H1 (cell line): ENCODE results near the gene NLRP1. TPM values are rescaled to one million over a fixed set of nuclear protein-coding genes. Genes with fewer than 3 reads are reported as not detected.

Experiments
- CTCF ChIA-PET: fragments of 300-600 bp; sonication (Branson Sonifier 250); formaldehyde crosslinking; loops from one replicate; lab custom pipeline; 2021; ENCODE audit not compliant: partially characterized antibody; lab: Charles Lee
- POLR2A ChIA-PET: fragments of 300-600 bp; sonication (Branson Sonifier 250); formaldehyde crosslinking; loops from one replicate; lab custom pipeline; 2021; ENCODE audit warnings: inconsistent platforms; ENCODE audit not compliant: partially characterized antibody; lab: Charles Lee
- DNase-seq, 2 experiments: peaks; one replicate each; pipeline versions ENCODE4 v3.0.0 to v3.0.0-alpha.2; 2010 to 2022; ENCODE audit warnings: low spot score in 2 of 2, low read depth in 1 of 2, mixed read lengths in 1 of 2
- FAIRE-seq: peaks from 2 replicates; lab custom pipeline; 2011; peaks lifted over from hg19 to GRCh38; lab: Jason Lieb, UNC
- H2AFZ ChIP-seq: 2 replicates; pipeline ENCODE4 v1.8.1; 2012; ENCODE audit warnings: low read length, inconsistent platforms
- H2AK5ac ChIP-seq: 2 replicates; pipeline ENCODE4 v1.6.1; 2013; ENCODE audit warnings: low read depth, low read length
- H2BK120ac ChIP-seq: replicated peaks from 2 replicates; pipeline ENCODE3; 2013; ENCODE audit warnings: low read depth, low read length, inconsistent platforms
- H2BK12ac ChIP-seq: 2 replicates; pipeline ENCODE4 v1.6.1; 2013; ENCODE audit warnings: low read depth, low read length
- H2BK15ac ChIP-seq: 2 replicates; pipeline ENCODE4 v1.6.1; 2013; ENCODE audit warnings: low read length
- H2BK20ac ChIP-seq: 2 replicates; pipeline ENCODE4 v1.6.1; 2013; ENCODE audit warnings: low read length
- H2BK5ac ChIP-seq: 2 replicates; pipeline ENCODE4 v1.6.1; 2013; ENCODE audit warnings: low read depth, low read length
- H3K14ac ChIP-seq: 2 replicates; pipeline ENCODE4 v1.6.1; 2013; ENCODE audit warnings: inconsistent platforms; ENCODE audit not compliant: insufficient read length
- H3K18ac ChIP-seq: 2 replicates; pipeline ENCODE4 v1.6.1; 2013; ENCODE audit warnings: low read length; ENCODE audit errors: extremely low read depth
- H3K23ac ChIP-seq: 2 replicates; pipeline ENCODE4 v1.6.1; 2013; ENCODE audit warnings: inconsistent platforms; ENCODE audit not compliant: insufficient read length
- H3K23me2 ChIP-seq: 2 replicates; pipeline ENCODE4 v1.6.1; 2013; ENCODE audit warnings: low read depth, low read length
- H3K27ac ChIP-seq: 2 replicates; pipeline ENCODE4 v1.6.1; 2011; ENCODE audit warnings: low read depth, low read length, inconsistent platforms
- H3K27me3 ChIP-seq, 4 experiments: replicated peaks in 1 of 4; 1 replicate in 1 of 4; 2 replicates in 3 of 4; pipeline versions ENCODE4 v1.6.1 to v1.8.1; 2011 to 2013; ENCODE audit warnings: low read length in 3 of 4, mild to moderate bottlenecking in 3 of 4, inconsistent platforms in 2 of 4, mixed read lengths in 2 of 4, moderate library complexity in 1 of 4; ENCODE audit not compliant: control insufficient read depth in 3 of 4, insufficient read depth in 3 of 4; ENCODE audit errors: extremely low read depth in 1 of 4
- H3K36me3 ChIP-seq, 4 experiments: 2 replicates each; pipeline versions ENCODE4 v1.6.1 to v1.8.1; 2011 to 2013; ENCODE audit warnings: mild to moderate bottlenecking in 4 of 4, low read length in 3 of 4, moderate library complexity in 2 of 4, control low read depth in 1 of 4, inconsistent platforms in 1 of 4; ENCODE audit not compliant: insufficient read depth in 4 of 4, control insufficient read depth in 2 of 4
- H3K4ac ChIP-seq: replicated peaks from 2 replicates; pipeline ENCODE3; 2013; ENCODE audit warnings: low read length, low read depth, mixed read lengths, inconsistent platforms; ENCODE audit not compliant: insufficient read length
- H3K4me1 ChIP-seq, 4 experiments: replicated peaks in 1 of 4; 1 replicate in 1 of 4; 2 replicates in 3 of 4; pipeline versions ENCODE4 v1.6.1 to v1.8.1; 2011 to 2013; ENCODE audit warnings: low read length in 3 of 4, inconsistent platforms in 2 of 4, mixed read lengths in 1 of 4; ENCODE audit not compliant: insufficient read depth in 4 of 4, control insufficient read depth in 3 of 4
- H3K4me2 ChIP-seq, 2 experiments: 2 replicates each; pipeline versions ENCODE4 v1.6.1 to v1.8.1; 2011 to 2013; ENCODE audit warnings: low read depth in 2 of 2, low read length in 2 of 2, control low read depth in 1 of 2, inconsistent platforms in 1 of 2, mild to moderate bottlenecking in 1 of 2; ENCODE audit not compliant: insufficient read depth in 1 of 2
- H3K4me3 ChIP-seq, 4 experiments: fragments of 200-600, 300-600 bp in 1 of 4; sonication (generic), shearing (Covaris generic), sonication (Bioruptor Twin) in 1 of 4; 2 replicates each; pipeline versions ENCODE4 v1.5.1 to v1.8.1; 2011 to 2016; ENCODE audit warnings: low read length in 4 of 4, low read depth in 3 of 4, control low read depth in 2 of 4, inconsistent platforms in 2 of 4, mild to moderate bottlenecking in 2 of 4, mixed read lengths in 1 of 4, moderate library complexity in 1 of 4; ENCODE audit not compliant: insufficient read depth in 2 of 4; ENCODE audit errors: extremely low read depth in 1 of 4
- H3K56ac ChIP-seq: replicated peaks from 2 replicates; pipeline ENCODE3; 2013; ENCODE audit warnings: low read depth, mild to moderate bottlenecking, mixed read lengths, low read length, inconsistent platforms; ENCODE audit not compliant: insufficient read length
- H3K79me1 ChIP-seq: 2 replicates; pipeline ENCODE4 v1.6.1; 2013; ENCODE audit warnings: low read depth, low read length, control low read depth
- H3K79me2 ChIP-seq, 2 experiments: 2 replicates each; pipeline versions ENCODE4 v1.6.1 to v1.8.1; 2012 to 2013; ENCODE audit warnings: low read length in 2 of 2, mild to moderate bottlenecking in 2 of 2, inconsistent platforms in 1 of 2; ENCODE audit not compliant: insufficient read depth in 2 of 2, control insufficient read depth in 1 of 2
- H3K9ac ChIP-seq, 4 experiments: replicated peaks in 1 of 4; 1 replicate in 1 of 4; 2 replicates in 3 of 4; pipeline versions ENCODE4 v1.6.1 to v1.8.1; 2011 to 2013; ENCODE audit warnings: low read depth in 3 of 4, low read length in 3 of 4, control low read depth in 2 of 4, mild to moderate bottlenecking in 2 of 4, moderate library complexity in 2 of 4, inconsistent platforms in 1 of 4; ENCODE audit errors: extremely low read depth in 1 of 4
- H3K9me3 ChIP-seq, 2 experiments: 2 replicates each; pipeline versions ENCODE4 v1.6.1 to v1.8.1; 2012 to 2013; ENCODE audit warnings: mild to moderate bottlenecking in 2 of 2, moderate library complexity in 2 of 2, control low read depth in 1 of 2, inconsistent platforms in 1 of 2, low read depth in 1 of 2, low read length in 1 of 2, mixed read lengths in 1 of 2; ENCODE audit not compliant: insufficient read depth in 2 of 2
- H4K20me1 ChIP-seq, 2 experiments: replicated peaks in 1 of 2; 2 replicates each; pipeline versions ENCODE3 to v1.8.1; 2011 to 2013; ENCODE audit warnings: inconsistent platforms in 2 of 2, low read length in 2 of 2, mild to moderate bottlenecking in 1 of 2; ENCODE audit not compliant: insufficient read depth in 2 of 2, control insufficient read depth in 1 of 2
- H4K5ac ChIP-seq: 2 replicates; pipeline ENCODE4 v1.6.1; 2013; ENCODE audit warnings: low read length, low read depth, mixed read lengths, inconsistent platforms; ENCODE audit not compliant: insufficient read length
- H4K8ac ChIP-seq: 2 replicates; pipeline ENCODE4 v1.8.0; 2013; ENCODE audit warnings: mild to moderate bottlenecking, moderate library complexity, low read length, inconsistent platforms; ENCODE audit not compliant: insufficient read depth; ENCODE audit errors: extremely low read depth
- H4K91ac ChIP-seq: replicated peaks from 2 replicates; pipeline ENCODE3; 2013; ENCODE audit warnings: low read length, mixed read lengths, inconsistent platforms; ENCODE audit not compliant: insufficient read length
- CTCF ChIP-seq, 3 experiments: IDR thresholded peaks; 1 replicate in 2 of 3; 2 replicates in 1 of 3; pipeline versions ENCODE4 v1.5.1 to v1.6.1; 2011; ENCODE audit warnings: low read length in 3 of 3, mild to moderate bottlenecking in 3 of 3, inconsistent platforms in 2 of 3, low read depth in 1 of 3, moderate library complexity in 1 of 3; ENCODE audit not compliant: insufficient read depth in 1 of 3; ENCODE audit errors: control extremely low read depth in 1 of 3
- EZH2 ChIP-seq: fragments of 200-600 bp; sonication (generic); IDR thresholded peaks from 2 replicates; pipeline ENCODE4 v1.7.1; 2012; ENCODE audit warnings: low read depth, mild to moderate bottlenecking, moderate library complexity, low read length, inconsistent platforms; ENCODE audit not compliant: severe bottlenecking
- HDAC2 ChIP-seq, 2 experiments: fragments of 300-600 bp in 1 of 2; sonication (generic) in 1 of 2; IDR thresholded peaks; 2 replicates each; pipeline ENCODE4 v1.6.1; 2011 to 2012; ENCODE audit warnings: low read depth in 2 of 2, low read length in 2 of 2, mild to moderate bottlenecking in 2 of 2, moderate library complexity in 2 of 2, borderline replicate concordance in 1 of 2, inconsistent platforms in 1 of 2
- JUND ChIP-seq: IDR thresholded peaks from 2 replicates; pipeline ENCODE4 v1.6.1; 2011; ENCODE audit warnings: mild to moderate bottlenecking, improper control_type of control experiment, low read length
- MAFK ChIP-seq: IDR thresholded peaks from 2 replicates; pipeline ENCODE4 v1.6.1; 2012; ENCODE audit warnings: low read depth, mild to moderate bottlenecking, improper control_type of control experiment, low read length
- POLR2AphosphoS5 ChIP-seq: IDR thresholded peaks from 2 replicates; pipeline ENCODE4 v1.6.1; 2011; ENCODE audit warnings: low read depth, low read length
- RXRA ChIP-seq: IDR thresholded peaks from 2 replicates; pipeline ENCODE4 v1.6.1; 2011; ENCODE audit warnings: low read depth, mild to moderate bottlenecking, low read length, moderate library complexity; ENCODE audit not compliant: insufficient read depth
- SIN3A ChIP-seq, 2 experiments: IDR thresholded peaks in 1 of 2; conservative IDR thresholded peaks in 1 of 2; 2 replicates each; pipeline ENCODE4 v1.6.1; 2011 to 2012; ENCODE audit warnings: low read length in 2 of 2, improper control_type of control experiment in 1 of 2, low read depth in 1 of 2, mild to moderate bottlenecking in 1 of 2
- WGBS, 2 experiments: shearing (Covaris generic) in 1 of 2; methylation state at CpG; one replicate each; pipeline versions ENCODE4 v1.1.6 to v1.1.7; 2013 to 2015; ENCODE audit warnings: low lambda C conversion rate in 2 of 2, mixed read lengths in 2 of 2, inconsistent platforms in 1 of 2, low coverage in 1 of 2, missing lambda C conversion rate in 1 of 2; ENCODE audit not compliant: insufficient replicate concordance in 2 of 2, insufficient coverage in 1 of 2, insufficient read length in 1 of 2; ENCODE audit errors: extremely low coverage in 1 of 2, missing lambda C conversion rate in 1 of 2; 5-methylcytosine and 5-hydroxymethylcytosine counted together
- polyA plus RNA-seq, 7 experiments: library from polyadenylated mRNA; depleted of rRNA in 3 of 7; stranded (reverse) in 5 of 7; unstranded in 2 of 7; fragments of >200 nt in 5 of 7; fragments of 200-250 nt in 2 of 7; gene quantifications; 1 replicate in 5 of 7; 2 replicates in 1 of 7; 4 replicates in 1 of 7; pipeline versions ENCODE4 v1.2.1 to v1.2.3, GENCODE V29; 2011 to 2013; ENCODE audit warnings: missing spikeins in 2 of 7, mixed read lengths in 2 of 7
- total RNA-seq: library from RNA; stranded (reverse); fragmentation: NEBNext Ultra II Directional; extraction: Animal tissue kit (Norgen Biotek cat#: 25700); gene quantifications from 2 replicates; pipeline ENCODE4 v1.2.1, GENCODE V29; 2021
- TF ChIP-seq, protein P1 (sequence below): IDR thresholded peaks from 2 replicates; pipeline ENCODE4 v1.6.1; 2011; ENCODE audit warnings: low read depth, mild to moderate bottlenecking, low read length; ENCODE audit not compliant: insufficient read depth

Gene NLRP1
- total and polyA plus RNA-seq, 2 of the 8 experiments (the other 6 are each of a cell fraction or from before 2014, with no cell fraction given): 8.6 to 10.4 TPM

- Histone ChIP-seq H3K4me2 (no peak overlapping the region), H2BK20ac (no peak overlapping the region), H2BK12ac (no peak overlapping the region), H2AK5ac (no peak overlapping the region), H4K20me1 (no peaks in the 10 kb centered on the region), H3K4me3 (no peak overlapping the region), H3K79me2 (no peaks in the 10 kb centered on the region), H2BK120ac (no peak overlapping the region), H3K36me3 (no peaks in the 10 kb centered on the region), H2AFZ (no peak overlapping the region), H3K9ac (no peak overlapping the region), H3K18ac (no peak overlapping the region), H3K14ac (no peak overlapping the region), H2BK15ac (no peak overlapping the region), H3K27ac (no peak overlapping the region), H3K23me2 (no peaks in the 10 kb centered on the region), H4K5ac (no peak overlapping the region), H4K8ac (no peak overlapping the region), H3K56ac (no peak overlapping the region), H2BK5ac (no peak overlapping the region), H3K79me1 (no peaks in the 10 kb centered on the region), H3K9me3 (no peaks in the 10 kb centered on the region), H3K4me1 (no peaks in the 10 kb centered on the region), H3K27me3 (no peaks in the 10 kb centered on the region), H3K23ac (no peak overlapping the region), H4K91ac (no peak overlapping the region), H3K4ac (no peak overlapping the region)
- 97% methylated on average over 3 of the region's 3 CpGs; no CpG with 5 or more reads in 1 of the 2 experiments for WGBS, 2 experiments
- CTCF ChIA-PET: interaction anchor here (0.5 to 3.4 kb wide), 6 partner anchors 8 to 803 kb away, joined by 3 to 11 read pairs (median 3); partner anchors contain the start of gene AIPL1
- FAIRE-seq (no peak), DNase-seq (no peak)
- POLR2A ChIA-PET: no interaction called here
- TF ChIP-seq, protein P1, sequence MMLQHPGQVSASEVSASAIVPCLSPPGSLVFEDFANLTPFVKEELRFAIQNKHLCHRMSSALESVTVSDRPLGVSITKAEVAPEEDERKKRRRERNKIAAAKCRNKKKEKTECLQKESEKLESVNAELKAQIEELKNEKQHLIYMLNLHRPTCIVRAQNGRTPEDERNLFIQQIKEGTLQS: no peak
- no peak for TF ChIP-seq SIN3A (conservative IDR thresholded peaks at IDR 0.05 in 1 of 2, IDR thresholded peaks at IDR 0.05 in 1 of 2; ENCODE audit: low read depth in 1 of 2, low read length in 2 of 2)
- no peak for TF ChIP-seq HDAC2 (IDR thresholded peaks at IDR 0.05; ENCODE audit: borderline replicate concordance in 1 of 2, low read depth in 2 of 2, low read length in 2 of 2)
- no peak for TF ChIP-seq RXRA
- TF ChIP-seq CTCF (IDR thresholded peaks at IDR 0.05; ENCODE audit: control extremely low read depth in 1 of 3, insufficient read depth in 1 of 3, low read depth in 1 of 3, low read length in 3 of 3): no peak
- TF ChIP-seq POLR2AphosphoS5: no peak
- no peak for TF ChIP-seq MAFK
- no peak for TF ChIP-seq JUND
- TF ChIP-seq EZH2: no peak
Measured at GRCh38 chr17:5631958-5632590, 47.8 kb upstream of the NLRP1 start.
